ENCODE measurements around the gene EXOC7.

DNA sequence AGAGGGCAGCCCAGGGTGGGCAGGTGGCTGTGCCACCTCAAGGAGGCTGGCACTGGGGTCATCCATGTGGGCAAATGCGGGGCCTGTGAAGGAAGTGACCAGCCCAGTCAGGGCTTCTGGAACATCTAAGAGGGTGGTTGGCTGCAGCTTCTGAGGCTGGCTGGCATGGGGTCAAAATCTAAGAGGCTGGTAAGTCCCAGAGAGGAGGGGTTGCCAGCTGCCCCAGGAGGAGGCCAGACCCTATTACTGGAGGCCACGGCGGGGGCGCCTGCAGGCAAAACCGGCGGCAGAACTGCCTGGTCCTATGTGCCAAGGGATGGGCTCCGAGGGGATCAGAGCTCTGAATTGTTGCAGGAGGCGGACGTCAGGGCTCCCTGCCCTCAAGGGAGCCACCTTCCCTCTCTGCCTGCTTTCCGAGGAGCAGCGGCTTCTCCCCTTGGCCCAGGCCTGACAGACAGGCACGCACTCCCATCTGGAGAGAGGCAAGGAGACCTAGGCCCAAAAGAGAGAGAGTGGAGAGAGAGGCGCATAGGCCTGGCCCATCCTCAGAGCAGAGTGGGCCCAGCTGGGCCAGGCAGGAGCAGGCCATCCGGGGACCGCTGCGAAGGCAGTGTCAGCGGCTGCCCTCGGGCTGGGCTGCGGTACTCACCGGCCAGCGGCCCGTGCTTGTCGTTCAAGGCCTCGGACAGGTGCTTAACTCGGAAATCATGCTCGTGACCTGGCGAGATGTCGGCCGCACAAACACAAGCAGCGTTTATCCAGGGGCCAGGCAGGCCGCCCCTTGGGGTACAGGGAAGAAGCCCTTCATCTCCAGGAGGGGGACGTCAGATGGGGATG, 13.7 kb downstream of the EXOC7 start:
- TF ChIP-seq RAD21 (IDR thresholded peaks at IDR 0.05; ENCODE audit: low read depth) (no peak), TEAD4 (IDR thresholded peaks at IDR 0.05) (no peak), CREB1 (IDR thresholded peaks at IDR 0.05; ENCODE audit: low read depth) (no peak), MAX (IDR thresholded peaks at IDR 0.05) (no peak), YY1 (IDR thresholded peaks at IDR 0.05; ENCODE audit: low read depth) (no peak), EGR1 (IDR thresholded peaks at IDR 0.05) (no peak), CEBPB (IDR thresholded peaks at IDR 0.05) (no peak), TAF1 (IDR thresholded peaks at IDR 0.05; ENCODE audit: low read depth) (no peak), ZBTB7A (IDR thresholded peaks at IDR 0.05; ENCODE audit: low read depth) (no peak), FOXM1 (IDR thresholded peaks at IDR 0.05; ENCODE audit: borderline replicate concordance, low read depth) (no peak), NFIC (IDR thresholded peaks at IDR 0.05) (no peak)
- TF ChIP-seq, protein P1, sequence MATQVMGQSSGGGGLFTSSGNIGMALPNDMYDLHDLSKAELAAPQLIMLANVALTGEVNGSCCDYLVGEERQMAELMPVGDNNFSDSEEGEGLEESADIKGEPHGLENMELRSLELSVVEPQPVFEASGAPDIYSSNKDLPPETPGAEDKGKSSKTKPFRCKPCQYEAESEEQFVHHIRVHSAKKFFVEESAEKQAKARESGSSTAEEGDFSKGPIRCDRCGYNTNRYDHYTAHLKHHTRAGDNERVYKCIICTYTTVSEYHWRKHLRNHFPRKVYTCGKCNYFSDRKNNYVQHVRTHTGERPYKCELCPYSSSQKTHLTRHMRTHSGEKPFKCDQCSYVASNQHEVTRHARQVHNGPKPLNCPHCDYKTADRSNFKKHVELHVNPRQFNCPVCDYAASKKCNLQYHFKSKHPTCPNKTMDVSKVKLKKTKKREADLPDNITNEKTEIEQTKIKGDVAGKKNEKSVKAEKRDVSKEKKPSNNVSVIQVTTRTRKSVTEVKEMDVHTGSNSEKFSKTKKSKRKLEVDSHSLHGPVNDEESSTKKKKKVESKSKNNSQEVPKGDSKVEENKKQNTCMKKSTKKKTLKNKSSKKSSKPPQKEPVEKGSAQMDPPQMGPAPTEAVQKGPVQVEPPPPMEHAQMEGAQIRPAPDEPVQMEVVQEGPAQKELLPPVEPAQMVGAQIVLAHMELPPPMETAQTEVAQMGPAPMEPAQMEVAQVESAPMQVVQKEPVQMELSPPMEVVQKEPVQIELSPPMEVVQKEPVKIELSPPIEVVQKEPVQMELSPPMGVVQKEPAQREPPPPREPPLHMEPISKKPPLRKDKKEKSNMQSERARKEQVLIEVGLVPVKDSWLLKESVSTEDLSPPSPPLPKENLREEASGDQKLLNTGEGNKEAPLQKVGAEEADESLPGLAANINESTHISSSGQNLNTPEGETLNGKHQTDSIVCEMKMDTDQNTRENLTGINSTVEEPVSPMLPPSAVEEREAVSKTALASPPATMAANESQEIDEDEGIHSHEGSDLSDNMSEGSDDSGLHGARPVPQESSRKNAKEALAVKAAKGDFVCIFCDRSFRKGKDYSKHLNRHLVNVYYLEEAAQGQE (IDR thresholded peaks at IDR 0.05; ENCODE audit: low read depth): no peak
- TF ChIP-seq, protein P2, sequence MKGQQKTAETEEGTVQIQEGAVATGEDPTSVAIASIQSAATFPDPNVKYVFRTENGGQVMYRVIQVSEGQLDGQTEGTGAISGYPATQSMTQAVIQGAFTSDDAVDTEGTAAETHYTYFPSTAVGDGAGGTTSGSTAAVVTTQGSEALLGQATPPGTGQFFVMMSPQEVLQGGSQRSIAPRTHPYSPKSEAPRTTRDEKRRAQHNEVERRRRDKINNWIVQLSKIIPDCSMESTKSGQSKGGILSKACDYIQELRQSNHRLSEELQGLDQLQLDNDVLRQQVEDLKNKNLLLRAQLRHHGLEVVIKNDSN (IDR thresholded peaks at IDR 0.05): no peak

Measured in Ishikawa (cell line).